Psoas muscle (tissue), 8 donors: Measurements from ENCODE around the gene NYAP2. TPM values are rescaled to one million over a fixed set of nuclear protein-coding genes. Genes with fewer than 3 reads are reported as not detected.

Source experiments
- ATAC-seq, 4 donors: fragments of 200-7000 bp; cut with Tn5 transposase; one replicate each; pipeline ENCODE4 v1.9.1; 2020; ENCODE audit warnings: moderate library complexity in 3 of 4, mild to moderate bottlenecking in 2 of 4
- DNase-seq, 2 donors: peaks; one replicate each; pipeline ENCODE4 v3.0.0-alpha.2; 2020
- H3K27ac ChIP-seq: fragments of 200-600 bp; one replicate; pipeline ENCODE4 v1.8.0; 2022
- H3K27me3 ChIP-seq, 3 donors: fragments of 200-600 bp in 1 of 3; one replicate each; pipeline versions ENCODE4 v1.6.1 to v1.8.0; 2013 to 2022; ENCODE audit warnings: low read length in 2 of 3, mild to moderate bottlenecking in 2 of 3, moderate library complexity in 1 of 3; ENCODE audit not compliant: insufficient read depth in 3 of 3
- H3K36me3 ChIP-seq, 2 donors: fragments of 200-600 bp in 1 of 2; one replicate each; pipeline versions ENCODE4 v1.6.1 to v1.8.0; 2013 to 2022; ENCODE audit warnings: low read depth in 1 of 2, mild to moderate bottlenecking in 1 of 2, moderate library complexity in 1 of 2; ENCODE audit not compliant: insufficient read depth in 1 of 2
- H3K4me1 ChIP-seq: fragments of 200-600 bp; one replicate; pipeline ENCODE4 v1.8.0; 2022
- H3K4me3 ChIP-seq: fragments of 200-600 bp; one replicate; pipeline ENCODE4 v1.8.0; 2022; ENCODE audit warnings: mild to moderate bottlenecking
- H3K9me3 ChIP-seq: fragments of 200-600 bp; one replicate; pipeline ENCODE4 v1.8.0; 2022
- CTCF ChIP-seq: fragments of 200-600 bp; IDR thresholded peaks from one replicate; pipeline ENCODE4 v1.8.0; 2022; ENCODE audit warnings: antibody characterized with exemption
- WGBS, 3 donors: extraction: QIAGEN DNeasy Blood & Tissue Kit; methylation state at CpG; one replicate each; pipeline versions ENCODE4 v1.1.6 to v1.1.7; 2013; 5-methylcytosine and 5-hydroxymethylcytosine counted together
- intact Hi-C, 2 donors: fragments of 100-400 bp; cut with DNase I; formaldehyde crosslinking; loops; one replicate each; pipeline versions ENCODE4 v1.11.0 to v1.14.2; 2022
- polyA plus RNA-seq, 3 donors: library from polyadenylated mRNA; stranded (reverse); fragments of 200-250 nt; gene quantifications; one replicate each; pipeline ENCODE4 v1.2.3, GENCODE V29; 2013
- total RNA-seq, 4 donors: library from RNA; stranded (reverse); fragmentation: NEBNext Ultra II Directional in 2 of 4; extraction: Animal tissue kit (Norgen Biotek cat#: 25700) in 2 of 4; gene quantifications; one replicate each; pipeline versions ENCODE4 v1.2.1 to v1.2.4, GENCODE V29; 2021 to 2023
- donor health status: healthy with polysubstance abuse.
- donor health status: DM: no; HTN: no; CAD: no; lungs with moderate emphysema.
- donor health status: Bipolar disorder and iron deficiency.
- donor health status: healthy.
- donor health status: DM: yes; HTN: yes; CAD: no.
- donor health status: DM: no; HTN: no; CAD: no.
- donor health status: DM: no; HTN: no; CAD: no.
- donor health status: DM: yes; HTN: yes; CAD: no.

Gene NYAP2
- total and polyA plus RNA-seq, 7 donors, result 0.03 to 5.0 (median 0.90) TPM

- intact Hi-C loops, result no loop called here
- WGBS, 3 donors, result 54 to 70% (median 59%) methylated on average over 2 of the region's 2 CpGs
- Histone ChIP-seq H3K36me3 (no peaks in the 10 kb centered on the region), H3K27me3 (no peaks in the 10 kb centered on the region), H3K4me3 (no peak overlapping the region), H3K9me3 (no peaks in the 10 kb centered on the region), H3K27ac (no peak overlapping the region), H3K4me1 (no peaks in the 10 kb centered on the region)
- TF ChIP-seq CTCF, result no peak
- DNase-seq, result no peak
- ATAC-seq, result no peak
Observed at GRCh38 chr2:225458431-225459117, 59.1 kb downstream of the NYAP2 start.

- no peak for DNase-seq
- Histone ChIP-seq H3K36me3 (no peaks in the 10 kb centered on the region), H3K4me1 (no peaks in the 10 kb centered on the region), H3K27ac (no peak overlapping the region), H3K9me3 (no peaks in the 10 kb centered on the region), H3K4me3 (no peak overlapping the region), H3K27me3 (no peaks in the 10 kb centered on the region)
- ATAC-seq, result no peak
- 88 to 92% (median 89%) methylated on average over 2 of the region's 2 CpGs for WGBS, 3 donors
- TF ChIP-seq CTCF, result no peak
- intact Hi-C loops, result no loop called here
Observed at GRCh38 chr2:225462417-225462816, 62.9 kb downstream of the NYAP2 start.

GRCh38 chr2:225462945-225463344 is 63.4 kb downstream of the NYAP2 start:
- H3K36me3 ChIP-seq, result no peaks in the 10 kb centered on the region
- no peaks in the 10 kb centered on the region for H3K9me3 ChIP-seq
- intact Hi-C loops, result no loop called here
- no peak for DNase-seq
- no peak overlapping the region for H3K27ac ChIP-seq
- no peaks in the 10 kb centered on the region for H3K27me3 ChIP-seq
- no peak for TF ChIP-seq CTCF
- ATAC-seq, result no peak
- no peaks in the 10 kb centered on the region for H3K4me1 ChIP-seq
- no peak overlapping the region for H3K4me3 ChIP-seq

- H3K27ac ChIP-seq, result no peak overlapping the region
- ATAC-seq, result no peak
- WGBS, 3 donors, result 97 to 100% (median 97%) methylated on average over 1 of the region's 1 CpG
- no peak for TF ChIP-seq CTCF
- no peak for DNase-seq
- no peaks in the 10 kb centered on the region for H3K4me1 ChIP-seq
- intact Hi-C loops, result no loop called here
- no peaks in the 10 kb centered on the region for H3K36me3 ChIP-seq
- H3K27me3 ChIP-seq, result no peaks in the 10 kb centered on the region
- no peak overlapping the region for H3K4me3 ChIP-seq
- H3K9me3 ChIP-seq, result no peaks in the 10 kb centered on the region
Observed at GRCh38 chr2:225463449-225463848, 63.9 kb downstream of the NYAP2 start.
